IMR-90 (cell line): ENCODE measurements around the gene CIRBP. TPM values are rescaled to one million over a fixed set of nuclear protein-coding genes. Genes with fewer than 3 reads are reported as not detected.

Experiments
- ATAC-seq: fragments of 200-7000 bp; cut with Tn5 transposase; 2 replicates; pipeline ENCODE4 v1.9.1; 2020; ENCODE audit warnings: low read depth, mild to moderate bottlenecking, moderate library complexity
- BruUV-seq: library from RNA; stranded (reverse); fragments of 400-500 nt; replicated peaks from 2 replicates; lab custom pipeline; 2021; lab: Mats Ljungman, UMichigan
- CTCF ChIA-PET: fragments of 300-600 bp; formaldehyde crosslinking; extraction: SDS; loops from one replicate; lab custom pipeline; 2021; ENCODE audit warnings: antibody characterized with exemption; lab: Yijun Ruan, JAX
- POLR2A ChIA-PET: fragments of 300-600 bp; sonication (Branson Sonifier 250); formaldehyde crosslinking; loops from one replicate; lab custom pipeline; 2022; ENCODE audit warnings: antibody characterized with exemption; ENCODE audit not compliant: unreplicated experiment; lab: Charles Lee
- DNase-seq: peaks from one replicate; pipeline ENCODE4 v3.0.0; 2013
- H2AFZ ChIP-seq: replicated peaks from 2 replicates; pipeline ENCODE3; 2013; ENCODE audit warnings: low read length, mild to moderate bottlenecking; ENCODE audit not compliant: poor library complexity
- H2AK5ac ChIP-seq: 2 replicates; pipeline ENCODE4 v1.6.1; 2013; ENCODE audit warnings: low read depth, low read length, inconsistent platforms
- H2AK9ac ChIP-seq: replicated peaks from 2 replicates; pipeline ENCODE3; 2013; ENCODE audit warnings: mild to moderate bottlenecking, low read depth, low read length, moderate library complexity; ENCODE audit not compliant: poor library complexity
- H2BK120ac ChIP-seq: 2 replicates; pipeline ENCODE4 v1.6.1; 2013; ENCODE audit warnings: low read depth, low read length, inconsistent platforms
- H2BK15ac ChIP-seq: 3 replicates; pipeline ENCODE4 v1.6.1; 2013; ENCODE audit warnings: low read depth, low read length, inconsistent platforms
- H2BK20ac ChIP-seq: 2 replicates; pipeline ENCODE4 v1.6.1; 2013; ENCODE audit warnings: low read depth, mild to moderate bottlenecking, inconsistent platforms, low read length, moderate library complexity
- H2BK5ac ChIP-seq: 2 replicates; pipeline ENCODE4 v1.6.1; 2013; ENCODE audit warnings: mild to moderate bottlenecking, low read depth, low read length, inconsistent platforms; ENCODE audit not compliant: poor library complexity, severe bottlenecking
- H3K14ac ChIP-seq: replicated peaks from 2 replicates; pipeline ENCODE4 v1.6.1; 2013; ENCODE audit warnings: low read depth, low read length, inconsistent platforms
- H3K18ac ChIP-seq: 2 replicates; pipeline ENCODE4 v1.6.1; 2013; ENCODE audit warnings: low read depth, low read length, control low read depth
- H3K23ac ChIP-seq: 2 replicates; pipeline ENCODE4 v1.6.1; 2013; ENCODE audit warnings: low read depth, low read length, inconsistent platforms
- H3K27ac ChIP-seq: 2 replicates; pipeline ENCODE4 v1.5.1; 2013; ENCODE audit warnings: mild to moderate bottlenecking, control low read depth, low read length; ENCODE audit not compliant: insufficient read depth
- H3K27me3 ChIP-seq: 2 replicates; pipeline ENCODE4 v1.6.1; 2013; ENCODE audit warnings: low read length; ENCODE audit not compliant: control insufficient read depth, insufficient read depth
- H3K36me3 ChIP-seq: 2 replicates; pipeline ENCODE4 v1.6.1; 2013; ENCODE audit warnings: low read length, mixed read lengths; ENCODE audit not compliant: control insufficient read depth, insufficient read depth
- H3K4ac ChIP-seq: 2 replicates; pipeline ENCODE4 v1.6.1; 2013; ENCODE audit warnings: low read depth, low read length, inconsistent platforms
- H3K4me1 ChIP-seq: 2 replicates; pipeline ENCODE4 v1.6.1; 2013; ENCODE audit warnings: low read length, mixed read lengths; ENCODE audit not compliant: control insufficient read depth, insufficient read depth
- H3K4me2 ChIP-seq: 2 replicates; pipeline ENCODE4 v1.6.1; 2013; ENCODE audit warnings: low read depth, mild to moderate bottlenecking, control low read depth, low read length, moderate library complexity
- H3K4me3 ChIP-seq: 2 replicates; pipeline ENCODE4 v1.5.1; 2013; ENCODE audit warnings: low read depth, mild to moderate bottlenecking, control low read depth, low read length, moderate library complexity; ENCODE audit not compliant: insufficient read depth
- H3K56ac ChIP-seq: 2 replicates; pipeline ENCODE4 v1.6.1; 2013; ENCODE audit warnings: low read length, inconsistent platforms; ENCODE audit not compliant: insufficient read depth; ENCODE audit errors: extremely low read depth
- H3K79me1 ChIP-seq, 2 experiments: 2 replicates each; pipeline ENCODE4 v1.6.1; 2013; ENCODE audit warnings: low read length in 2 of 2, inconsistent platforms in 1 of 2, low read depth in 1 of 2
- H3K9ac ChIP-seq: 2 replicates; pipeline ENCODE4 v1.6.1; 2013; ENCODE audit warnings: low read depth, low read length, control low read depth
- H3K9me1 ChIP-seq: 2 replicates; pipeline ENCODE4 v1.6.1; 2013; ENCODE audit warnings: low read length, inconsistent platforms; ENCODE audit not compliant: insufficient read depth
- H3K9me3 ChIP-seq: 2 replicates; pipeline ENCODE4 v1.6.1; 2013; ENCODE audit warnings: low read length; ENCODE audit not compliant: control insufficient read depth, insufficient read depth
- H4K20me1 ChIP-seq: 2 replicates; pipeline ENCODE4 v1.6.1; 2013; ENCODE audit warnings: low read length, inconsistent platforms; ENCODE audit not compliant: insufficient read depth
- H4K5ac ChIP-seq: 2 replicates; pipeline ENCODE4 v1.6.1; 2013; ENCODE audit warnings: mild to moderate bottlenecking, low read depth, low read length, control low read depth
- H4K8ac ChIP-seq, 2 experiments: 2 replicates each; pipeline ENCODE4 v1.6.1; 2013; ENCODE audit warnings: low read depth in 2 of 2, low read length in 2 of 2, control low read depth in 1 of 2, inconsistent platforms in 1 of 2
- H4K91ac ChIP-seq: 2 replicates; pipeline ENCODE4 v1.6.1; 2013; ENCODE audit warnings: low read depth, low read length, inconsistent platforms; ENCODE audit not compliant: insufficient read depth
- RCOR1 ChIP-seq: IDR thresholded peaks from 2 replicates; pipeline ENCODE4 v1.6.1; 2012; ENCODE audit warnings: mild to moderate bottlenecking, low read length, improper control_type of control experiment; ENCODE audit not compliant: insufficient replicate concordance
- WGBS, 2 experiments: methylation state at CpG; one replicate each; pipeline versions ENCODE4 v1.1.5 to v1.1.7; 2013; ENCODE audit warnings: missing lambda C conversion rate in 2 of 2; ENCODE audit not compliant: insufficient read length in 1 of 2; ENCODE audit errors: extremely low coverage in 2 of 2; 5-methylcytosine and 5-hydroxymethylcytosine counted together
- dilution Hi-C: fragments of 300-500 bp; cut with HindIII; formaldehyde crosslinking; loops from one replicate; pipeline ENCODE4 v1.14.3; 2018; ENCODE audit warnings: low sequenced_read_pairs; ENCODE audit not compliant: unreplicated experiment
- in situ Hi-C: fragments of 300-500 bp; cut with MboI; formaldehyde crosslinking; loops from 3 replicates; pipeline ENCODE4 v1.14.3; 2019; ENCODE audit warnings: low sequenced_read_pairs, inconsistent platforms, mixed read lengths
- intact Hi-C: fragments of 100-400 bp; cut with micrococcal nuclease; formaldehyde crosslinking; loops from 2 replicates; pipeline ENCODE4 v1.10.0; 2022
- polyA plus RNA-seq, 3 experiments: library from polyadenylated mRNA; depleted of rRNA; stranded (reverse); fragments of >200 nt; gene quantifications; 2 replicates each; pipeline ENCODE4 v1.2.3, GENCODE V29; 2012; ENCODE audit warnings: low replicate concordance in 1 of 3
- total RNA-seq: library from RNA; depleted of rRNA; stranded (reverse); fragments of >200 nt; gene quantifications from 2 replicates; pipeline ENCODE4 v1.2.3, GENCODE V29; 2012
- TF ChIP-seq, protein P1 (sequence below): conservative IDR thresholded peaks from 2 replicates; pipeline ENCODE4 v1.5.1; 2012; ENCODE audit warnings: mild to moderate bottlenecking, low read depth, low read length, improper control_type of control experiment

CIRBP gene
- total and polyA plus RNA-seq, 2 of the 4 experiments (the other 2 are of a cell fraction), result 299 to 542 TPM

DNA sequence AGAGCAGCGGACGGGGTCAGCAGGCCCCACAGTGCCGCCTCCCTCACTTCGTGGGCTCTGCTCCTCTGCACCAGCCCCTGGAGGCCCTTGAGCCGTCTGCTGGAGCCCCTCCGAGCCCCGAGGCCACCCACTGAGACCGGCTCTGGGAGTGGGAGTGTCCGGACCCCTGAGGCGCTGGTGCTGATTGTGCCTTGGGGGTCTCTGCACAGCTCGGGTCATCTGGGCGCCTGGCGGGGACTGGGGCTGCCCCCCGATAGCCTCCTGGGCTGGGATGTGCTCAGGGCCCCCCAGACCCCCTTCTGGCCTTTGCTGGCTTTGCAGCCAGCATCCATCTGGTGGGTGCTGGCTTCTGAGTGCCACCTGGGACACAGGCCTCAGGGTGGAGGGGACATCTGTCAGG, 46.7 kb upstream of the CIRBP start:
- DNase-seq (no peak), ATAC-seq (no peak)
- Histone ChIP-seq H3K9me3 (no peaks in the 10 kb centered on the region), H3K27me3 (no peaks in the 10 kb centered on the region), H3K23ac (no peak overlapping the region), H3K79me1 (peaks cover 9 to 46% of the 10 kb centered on the region in 2 experiments; a peak in 3 of 4 replicates), H3K4me2 (no peak overlapping the region), H3K18ac (no peak overlapping the region), H2AK9ac (no peak overlapping the region), H3K27ac (no peak overlapping the region), H4K5ac (no peak overlapping the region), H2AK5ac (no peak overlapping the region), H2AFZ (no peak overlapping the region), H3K9ac (no peak overlapping the region), H2BK20ac (no peak overlapping the region), H3K56ac (no peak overlapping the region), H3K4me3 (no peak overlapping the region), H2BK120ac (no peak overlapping the region), H4K91ac (no peak overlapping the region), H2BK5ac (no peak overlapping the region), H4K20me1 (peaks cover 31% of the 10 kb centered on the region), H3K4ac (no peak overlapping the region), H2BK15ac (no peak overlapping the region), H4K8ac (no peak overlapping the region), H3K4me1 (no peaks in the 10 kb centered on the region), H3K9me1 (no peaks in the 10 kb centered on the region), H3K14ac (no peak overlapping the region), H3K36me3 (peaks cover 48% of the 10 kb centered on the region)
- no TSS peak for BruUV-seq
- CTCF ChIA-PET, result no interaction called here
- dilution Hi-C loops (no loop called here), in situ Hi-C loops (no loop called here), intact Hi-C loops (no loop called here)
- WGBS, 2 experiments, result 84% methylated on average over 6 of the region's 14 CpGs; no CpG with 5 or more reads in 1 of the 2 experiments
- TF ChIP-seq, protein P1, sequence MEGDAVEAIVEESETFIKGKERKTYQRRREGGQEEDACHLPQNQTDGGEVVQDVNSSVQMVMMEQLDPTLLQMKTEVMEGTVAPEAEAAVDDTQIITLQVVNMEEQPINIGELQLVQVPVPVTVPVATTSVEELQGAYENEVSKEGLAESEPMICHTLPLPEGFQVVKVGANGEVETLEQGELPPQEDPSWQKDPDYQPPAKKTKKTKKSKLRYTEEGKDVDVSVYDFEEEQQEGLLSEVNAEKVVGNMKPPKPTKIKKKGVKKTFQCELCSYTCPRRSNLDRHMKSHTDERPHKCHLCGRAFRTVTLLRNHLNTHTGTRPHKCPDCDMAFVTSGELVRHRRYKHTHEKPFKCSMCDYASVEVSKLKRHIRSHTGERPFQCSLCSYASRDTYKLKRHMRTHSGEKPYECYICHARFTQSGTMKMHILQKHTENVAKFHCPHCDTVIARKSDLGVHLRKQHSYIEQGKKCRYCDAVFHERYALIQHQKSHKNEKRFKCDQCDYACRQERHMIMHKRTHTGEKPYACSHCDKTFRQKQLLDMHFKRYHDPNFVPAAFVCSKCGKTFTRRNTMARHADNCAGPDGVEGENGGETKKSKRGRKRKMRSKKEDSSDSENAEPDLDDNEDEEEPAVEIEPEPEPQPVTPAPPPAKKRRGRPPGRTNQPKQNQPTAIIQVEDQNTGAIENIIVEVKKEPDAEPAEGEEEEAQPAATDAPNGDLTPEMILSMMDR, result peak; percentile 12; the same call in 1 of the 2 replicates
- TF ChIP-seq RCOR1, result no peak
- POLR2A ChIA-PET, result no interaction called here
